Loucy (cell line): ENCODE results near the gene ATG4D.

Experiments used
- H2AFZ ChIP-seq: fragments of 200-600 bp; sonication (generic); 2 replicates; pipeline ENCODE4 v1.6.0; 2016; ENCODE audit warnings: antibody characterized with exemption, mild to moderate bottlenecking, low read length, moderate library complexity
- H3F3A ChIP-seq: fragments of 200-600 bp; 2 replicates; pipeline ENCODE4 v1.6.0; 2016; ENCODE audit warnings: antibody characterized with exemption, low read depth, mild to moderate bottlenecking
- H3K27me3 ChIP-seq: fragments of 200-600 bp; sonication (generic); 2 replicates; pipeline ENCODE4 v1.6.1; 2014; ENCODE audit warnings: low read length, mild to moderate bottlenecking; ENCODE audit not compliant: insufficient read depth, poor library complexity, severe bottlenecking
- H3K36me3 ChIP-seq: fragments of 200-600 bp; sonication (generic); 2 replicates; pipeline ENCODE4 v1.6.1; 2016; ENCODE audit warnings: low read length; ENCODE audit not compliant: insufficient read depth
- H3K4me1 ChIP-seq: fragments of 200-600 bp; sonication (generic); 2 replicates; pipeline ENCODE4 v1.5.1; 2014; ENCODE audit warnings: low read length, mild to moderate bottlenecking; ENCODE audit not compliant: insufficient read depth, poor library complexity, severe bottlenecking
- H3K4me2 ChIP-seq: fragments of 200-600 bp; sonication (generic); 2 replicates; pipeline ENCODE4 v1.6.0; 2014; ENCODE audit warnings: antibody characterized with exemption, low read length, low read depth, mild to moderate bottlenecking; ENCODE audit not compliant: poor library complexity, severe bottlenecking
- H3K4me3 ChIP-seq: fragments of 200-600 bp; sonication (generic); 2 replicates; pipeline ENCODE4 v1.5.1; 2014; ENCODE audit warnings: low read length, mild to moderate bottlenecking, mixed read lengths; ENCODE audit not compliant: poor library complexity, severe bottlenecking
- H3K79me2 ChIP-seq: fragments of 200-600 bp; sonication (generic); 2 replicates; pipeline ENCODE4 v1.6.1; 2014; ENCODE audit warnings: low read length; ENCODE audit not compliant: insufficient read depth
- H3K9ac ChIP-seq: fragments of 200-600 bp; sonication (generic); 2 replicates; pipeline ENCODE4 v1.6.0; 2014; ENCODE audit warnings: mild to moderate bottlenecking, low read depth, low read length, moderate library complexity; ENCODE audit not compliant: poor library complexity, severe bottlenecking
- H3K9me2 ChIP-seq: fragments of 200-600 bp; sonication (generic); replicated peaks from 2 replicates; pipeline ENCODE4 v1.6.1; 2016; ENCODE audit warnings: low read depth, low read length, mixed read lengths
- H3K9me3 ChIP-seq: fragments of 200-600 bp; sonication (generic); 2 replicates; pipeline ENCODE4 v1.6.1; 2014; ENCODE audit warnings: mild to moderate bottlenecking, antibody characterized with exemption, low read length, low read depth; ENCODE audit not compliant: insufficient read depth
- H4K20me1 ChIP-seq: fragments of 200-600 bp; sonication (generic); 2 replicates; pipeline ENCODE4 v1.6.0; 2014; ENCODE audit warnings: antibody characterized with exemption, low read length, mild to moderate bottlenecking; ENCODE audit not compliant: insufficient read depth, poor library complexity, severe bottlenecking
- EZH2phosphoT487 ChIP-seq: fragments of 200-600 bp; IDR thresholded peaks from 2 replicates; pipeline ENCODE4 v1.6.1; 2018; ENCODE audit warnings: antibody characterized with exemption, mild to moderate bottlenecking, moderate library complexity, borderline replicate concordance
- TF ChIP-seq, protein P1 (sequence below): fragments of 200-600 bp; sonication (generic); conservative IDR thresholded peaks from 2 replicates; pipeline ENCODE4 v1.5.1; 2014; ENCODE audit warnings: mild to moderate bottlenecking, antibody characterized with exemption, low read length

The ATG4D gene

DNA sequence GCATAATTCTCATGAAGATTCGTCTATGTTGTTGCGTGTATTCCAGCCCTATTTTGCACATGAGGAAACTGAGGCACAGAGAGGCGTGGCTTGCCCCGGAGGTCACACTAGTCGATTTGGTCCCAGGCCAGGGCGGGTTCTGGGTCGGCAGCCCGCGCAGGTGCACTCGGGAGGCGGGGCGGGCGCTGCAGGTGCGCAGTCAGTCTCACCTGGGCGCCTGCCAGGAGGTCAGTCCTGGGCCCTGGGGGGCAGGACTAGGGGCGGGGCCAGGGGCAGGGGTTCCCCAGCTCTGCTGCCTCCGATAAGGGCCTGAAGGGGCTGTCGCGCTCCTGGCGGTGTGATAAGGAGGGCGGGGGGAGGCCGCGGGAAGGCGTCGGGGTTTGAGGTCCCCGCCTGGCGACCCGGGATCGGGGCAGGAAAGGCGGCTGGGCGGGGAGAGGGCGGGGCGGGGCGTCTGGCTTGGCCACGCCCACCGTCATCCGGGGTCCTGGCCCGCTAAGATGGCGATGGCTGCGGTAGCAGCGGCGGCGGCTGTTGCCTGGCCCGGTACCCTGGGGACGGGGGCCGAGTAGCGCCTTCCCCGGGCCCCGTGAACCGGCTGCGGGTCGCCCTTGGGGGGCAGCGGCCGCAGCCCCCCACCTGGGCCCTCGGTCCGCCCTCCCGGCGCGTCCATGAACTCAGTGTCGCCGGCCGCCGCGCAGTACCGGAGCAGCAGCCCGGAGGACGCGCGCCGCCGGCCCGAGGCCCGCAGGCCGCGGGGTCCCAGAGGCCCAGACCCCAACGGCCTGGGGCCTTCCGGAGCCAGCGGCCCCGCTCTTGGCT, at the start of gene ATG4D:
TSS of gene ATG4D (plus strand) at position 485 of the 822 bp plus-strand sequence. CDS start at position 672, 187 bp downstream.
- H3K4me2 ChIP-seq, result peak within 1 kb of the TSS; percentile 92
- peaks cover 9% of the 10 kb centered on the region; the same call in 1 of the 2 replicates for H3K36me3 ChIP-seq
- H3K4me3 ChIP-seq, result peak within 1 kb of the TSS; percentile 95
- H3K27me3 ChIP-seq, result peaks cover 6% of the 10 kb centered on the region
- H4K20me1 ChIP-seq, result peaks cover 20% of the 10 kb centered on the region
- H2AFZ ChIP-seq, result peak within 1 kb of the TSS; percentile 62; the same call in 1 of the 2 replicates
- peaks cover 46% of the 10 kb centered on the region for H3K79me2 ChIP-seq
- peaks cover 5% of the 10 kb centered on the region for H3F3A ChIP-seq
- H3K9me3 ChIP-seq, result no peaks in the 10 kb centered on the region
- TF ChIP-seq, protein P1, sequence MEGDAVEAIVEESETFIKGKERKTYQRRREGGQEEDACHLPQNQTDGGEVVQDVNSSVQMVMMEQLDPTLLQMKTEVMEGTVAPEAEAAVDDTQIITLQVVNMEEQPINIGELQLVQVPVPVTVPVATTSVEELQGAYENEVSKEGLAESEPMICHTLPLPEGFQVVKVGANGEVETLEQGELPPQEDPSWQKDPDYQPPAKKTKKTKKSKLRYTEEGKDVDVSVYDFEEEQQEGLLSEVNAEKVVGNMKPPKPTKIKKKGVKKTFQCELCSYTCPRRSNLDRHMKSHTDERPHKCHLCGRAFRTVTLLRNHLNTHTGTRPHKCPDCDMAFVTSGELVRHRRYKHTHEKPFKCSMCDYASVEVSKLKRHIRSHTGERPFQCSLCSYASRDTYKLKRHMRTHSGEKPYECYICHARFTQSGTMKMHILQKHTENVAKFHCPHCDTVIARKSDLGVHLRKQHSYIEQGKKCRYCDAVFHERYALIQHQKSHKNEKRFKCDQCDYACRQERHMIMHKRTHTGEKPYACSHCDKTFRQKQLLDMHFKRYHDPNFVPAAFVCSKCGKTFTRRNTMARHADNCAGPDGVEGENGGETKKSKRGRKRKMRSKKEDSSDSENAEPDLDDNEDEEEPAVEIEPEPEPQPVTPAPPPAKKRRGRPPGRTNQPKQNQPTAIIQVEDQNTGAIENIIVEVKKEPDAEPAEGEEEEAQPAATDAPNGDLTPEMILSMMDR, result no peak
- no peak for TF ChIP-seq EZH2phosphoT487
- H3K9me2 ChIP-seq, result no peaks in the 10 kb centered on the region
- peak within 1 kb of the TSS; percentile 99 for H3K9ac ChIP-seq
- H3K4me1 ChIP-seq, result peaks cover 21% of the 10 kb centered on the region

DNA sequence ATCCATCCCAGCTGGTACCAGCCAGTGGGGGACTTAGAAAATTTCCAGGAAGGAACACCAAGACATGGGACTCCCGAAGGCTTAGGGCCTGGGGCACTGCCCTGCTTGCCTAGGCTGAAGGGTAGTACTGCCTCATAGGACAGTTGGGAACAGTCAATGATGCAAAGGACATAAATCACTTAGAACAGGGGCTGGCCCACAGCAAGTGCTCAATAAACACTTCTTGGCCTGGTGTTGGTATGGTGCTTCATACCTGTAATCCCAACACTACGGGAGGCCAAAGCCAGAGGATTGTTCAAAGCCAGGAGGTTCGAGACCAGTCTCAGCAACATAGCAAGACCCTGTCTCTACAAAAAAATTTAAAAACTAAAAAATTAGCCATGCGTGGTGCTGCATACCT, 46.3 kb upstream of the ATG4D start:
- H3K9me2 ChIP-seq, result no peaks in the 10 kb centered on the region
- H3K79me2 ChIP-seq, result peaks cover 82% of the 10 kb centered on the region
- H3F3A ChIP-seq, result no peaks in the 10 kb centered on the region
- TF ChIP-seq EZH2phosphoT487, result no peak
- TF ChIP-seq, protein P1, result no peak
- peaks cover 42% of the 10 kb centered on the region; the same call in 1 of the 2 replicates for H3K36me3 ChIP-seq
- peak overlapping the region; percentile 48 for H3K4me2 ChIP-seq
- peaks cover 48% of the 10 kb centered on the region for H4K20me1 ChIP-seq
- H3K4me1 ChIP-seq, result peaks cover 32% of the 10 kb centered on the region
- H3K4me3 ChIP-seq, result peak overlapping the region; percentile 13
- no peak overlapping the region for H2AFZ ChIP-seq
- no peaks in the 10 kb centered on the region for H3K9me3 ChIP-seq
- H3K9ac ChIP-seq, result no peak overlapping the region
- no peaks in the 10 kb centered on the region for H3K27me3 ChIP-seq

DNA sequence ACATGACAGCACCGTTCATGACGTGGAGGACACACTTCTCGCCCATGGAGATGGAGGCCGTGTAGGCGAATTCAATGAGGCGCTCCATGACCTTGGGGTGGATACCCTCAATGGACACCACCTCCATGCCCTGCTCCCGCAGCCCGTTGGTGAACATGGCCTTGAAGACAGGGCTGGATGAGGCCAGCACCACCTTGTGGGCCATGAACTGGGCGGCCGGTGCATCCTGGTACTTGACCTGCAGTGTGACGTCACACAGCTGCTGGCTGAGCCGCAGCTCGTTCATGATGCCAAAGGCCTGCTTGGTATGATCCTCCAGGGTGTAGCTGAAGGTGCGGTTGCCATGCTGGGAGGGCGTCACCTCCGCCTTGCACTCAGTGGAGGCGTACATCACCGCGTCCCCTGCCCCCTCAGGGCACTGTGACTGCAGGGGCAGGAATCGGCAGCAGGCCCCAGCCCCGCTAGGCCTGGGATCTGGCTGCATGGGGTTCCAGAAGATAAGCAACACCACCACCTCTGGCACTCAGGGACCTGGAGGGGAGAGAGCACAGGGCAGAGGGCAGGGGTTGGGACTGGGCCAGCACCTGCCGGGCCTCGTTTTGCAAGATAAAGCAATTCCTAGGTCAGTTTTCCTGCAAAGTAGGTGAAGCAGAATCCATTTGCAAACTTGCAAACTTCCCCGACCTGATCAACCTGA, 44.0 kb upstream of the ATG4D start:
- Histone ChIP-seq H3K4me1 (peaks cover 44% of the 10 kb centered on the region), H4K20me1 (peaks cover 48% of the 10 kb centered on the region), H3K4me2 (peak overlapping the region; percentile 95), H3K36me3 (peaks cover 36% of the 10 kb centered on the region; the same call in 1 of the 2 replicates), H3K4me3 (peak overlapping the region; percentile 40), H3K27me3 (peaks cover 6% of the 10 kb centered on the region), H3F3A (no peaks in the 10 kb centered on the region), H3K9ac (peak overlapping the region; percentile 99), H3K9me3 (no peaks in the 10 kb centered on the region), H2AFZ (no peak overlapping the region), H3K9me2 (no peaks in the 10 kb centered on the region), H3K79me2 (peaks cover 91% of the 10 kb centered on the region)
- TF ChIP-seq, protein P1, result no peak
- no peak for TF ChIP-seq EZH2phosphoT487
